Stimulated activated CD8-positive, alpha-beta memory T cell treated with anti-CD3 and anti-CD28 coated beads, Interleukin-15, amount 100 ng/mL, for 4 hours (primary cell): ENCODE results near the gene ABL2.
"Not testable (repeated sequence)": the region's sequence is repeated elsewhere in the genome, so short reads cannot be mapped to it uniquely, and the experiment has no call there.

Experiments
- DNase-seq, 2 donors: peaks; one replicate each; pipeline ENCODE4 v3.0.0-alpha.2; 2020; ENCODE audit warnings: low read depth in 2 of 2

Gene ABL2

DNA sequence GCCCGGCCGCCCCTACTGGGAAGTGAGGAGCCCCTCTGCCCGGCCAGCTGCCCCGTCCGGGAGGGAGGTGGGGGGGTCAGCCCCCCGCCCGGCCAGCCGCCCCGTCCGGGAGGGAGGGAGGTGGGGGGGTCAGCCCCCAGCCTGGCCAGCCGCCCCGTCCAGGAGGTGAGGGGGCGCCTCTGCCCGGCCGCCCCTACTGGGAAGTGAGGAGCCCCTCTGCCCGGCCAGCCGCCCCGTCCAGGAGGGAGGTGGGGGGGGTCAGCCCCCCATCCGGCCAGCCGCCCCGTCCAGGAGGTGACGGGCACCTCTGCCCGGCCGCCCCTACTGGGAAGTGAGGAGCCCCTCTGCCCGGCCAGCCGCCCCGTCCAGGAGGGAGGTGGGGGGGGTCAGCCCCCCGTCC is 93.8 kb downstream of the ABL2 start:
- DNase-seq: not testable (repeated sequence)

DNA sequence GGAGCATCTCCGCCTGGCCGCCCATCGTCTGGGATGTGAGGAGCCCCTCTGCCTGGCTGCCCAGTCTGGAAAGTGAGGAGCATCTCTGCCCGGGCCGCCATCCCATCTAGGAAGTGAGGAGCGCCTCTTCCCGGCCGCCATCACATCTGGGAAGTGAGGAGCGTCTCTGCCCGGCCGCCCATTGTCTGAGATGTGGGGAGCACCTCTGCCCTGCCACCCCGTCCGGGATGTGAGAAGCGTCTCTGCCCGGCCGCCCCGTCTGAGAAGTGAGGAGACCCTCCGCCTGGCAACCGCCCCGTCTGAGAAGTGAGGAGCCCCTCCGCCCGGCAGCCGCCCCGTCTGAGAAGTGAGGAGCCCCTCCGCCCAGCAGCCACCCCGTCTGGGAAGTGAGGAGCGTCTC is 94.3 kb downstream of the ABL2 start:
- not testable (repeated sequence) for DNase-seq

DNA sequence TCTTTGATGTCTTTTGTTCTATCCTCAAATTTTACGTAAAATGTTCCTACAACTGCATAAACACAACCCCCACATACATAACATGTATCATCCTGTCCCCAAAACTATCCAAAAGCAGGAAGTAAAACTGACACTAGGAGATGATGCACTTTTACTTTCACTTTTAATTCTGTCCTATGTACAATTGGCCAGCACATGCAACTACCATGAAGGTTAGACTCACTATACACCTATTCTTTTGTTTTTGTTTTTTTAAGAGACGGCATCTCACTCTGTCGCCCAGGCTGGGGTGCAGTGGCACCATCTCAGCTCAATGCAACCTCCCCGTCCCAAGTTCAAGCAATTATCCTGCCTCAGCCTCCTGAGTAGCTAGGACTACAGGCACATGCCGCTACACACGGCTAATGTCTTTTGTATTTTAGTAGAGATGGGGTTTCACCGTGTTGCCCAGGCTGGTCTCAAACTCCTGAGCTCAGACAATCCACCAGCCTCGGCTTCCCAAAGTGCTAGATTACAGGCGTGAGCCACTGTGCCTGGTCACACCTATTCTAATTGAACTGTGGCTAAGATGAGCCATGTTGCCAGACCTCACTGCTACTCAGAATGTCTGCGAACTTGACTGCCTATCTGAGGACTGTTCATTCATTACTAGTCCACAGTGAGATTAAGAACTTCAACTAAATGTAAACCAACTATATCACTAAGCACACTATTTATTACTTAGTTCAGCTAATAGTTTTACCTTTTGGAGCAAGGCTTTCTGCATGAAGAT is 99.6 kb downstream of the ABL2 start:
- DNase-seq: no peak

DNA sequence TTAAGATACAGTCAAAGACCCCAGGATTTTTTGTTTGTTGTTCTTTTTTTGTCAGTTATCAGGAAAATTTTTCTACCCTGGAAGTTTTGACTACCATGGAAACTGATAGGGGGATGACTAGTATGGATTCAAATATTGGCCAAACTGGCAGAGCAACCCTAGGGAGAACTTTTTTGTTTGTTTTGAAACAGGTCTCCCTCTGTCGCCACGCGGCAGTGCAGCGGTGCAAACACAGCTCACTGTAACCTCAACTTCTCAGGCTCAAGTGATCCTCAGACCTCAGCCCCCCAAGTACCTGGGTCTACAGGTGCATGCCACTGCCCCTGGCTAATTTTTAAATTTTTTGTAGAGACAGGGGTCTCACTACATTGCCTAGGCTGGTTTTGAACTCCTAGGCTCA is 101.0 kb downstream of the ABL2 start:
- no peak for DNase-seq

DNA sequence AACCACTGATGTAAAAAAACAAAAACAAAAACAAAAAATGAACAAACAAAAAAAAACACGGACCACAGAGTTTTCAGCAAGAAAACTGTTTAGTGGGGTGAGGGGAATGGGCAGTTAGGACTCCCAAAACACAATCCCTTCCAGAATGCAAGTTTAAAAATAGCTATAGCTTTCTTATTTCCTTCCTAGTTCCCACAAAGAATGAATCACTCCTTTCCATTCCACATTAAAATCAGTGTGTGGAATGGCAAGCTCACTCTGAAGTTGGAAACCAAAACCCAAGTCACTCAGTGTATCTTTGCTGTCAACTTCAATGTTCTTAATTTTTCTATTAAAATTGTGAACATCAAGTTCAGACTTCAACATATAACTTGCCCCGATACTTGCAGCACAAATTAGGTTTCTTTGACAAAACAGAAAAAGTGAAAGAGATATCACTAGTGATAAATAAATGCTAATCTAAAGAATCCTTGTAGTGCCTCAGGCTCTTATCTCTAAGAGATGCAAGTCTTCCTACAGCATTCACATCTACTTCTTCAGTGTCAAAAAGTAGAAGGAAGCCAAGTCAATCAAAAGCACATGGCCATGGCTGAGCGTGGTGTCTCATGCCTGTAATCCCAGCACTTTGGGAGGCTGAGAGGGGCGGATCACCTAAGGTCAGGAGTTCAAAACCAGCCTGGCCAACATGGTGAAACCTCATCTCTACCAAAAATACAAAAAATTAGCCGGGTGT is 102.1 kb downstream of the ABL2 start:
- no peak for DNase-seq

DNA sequence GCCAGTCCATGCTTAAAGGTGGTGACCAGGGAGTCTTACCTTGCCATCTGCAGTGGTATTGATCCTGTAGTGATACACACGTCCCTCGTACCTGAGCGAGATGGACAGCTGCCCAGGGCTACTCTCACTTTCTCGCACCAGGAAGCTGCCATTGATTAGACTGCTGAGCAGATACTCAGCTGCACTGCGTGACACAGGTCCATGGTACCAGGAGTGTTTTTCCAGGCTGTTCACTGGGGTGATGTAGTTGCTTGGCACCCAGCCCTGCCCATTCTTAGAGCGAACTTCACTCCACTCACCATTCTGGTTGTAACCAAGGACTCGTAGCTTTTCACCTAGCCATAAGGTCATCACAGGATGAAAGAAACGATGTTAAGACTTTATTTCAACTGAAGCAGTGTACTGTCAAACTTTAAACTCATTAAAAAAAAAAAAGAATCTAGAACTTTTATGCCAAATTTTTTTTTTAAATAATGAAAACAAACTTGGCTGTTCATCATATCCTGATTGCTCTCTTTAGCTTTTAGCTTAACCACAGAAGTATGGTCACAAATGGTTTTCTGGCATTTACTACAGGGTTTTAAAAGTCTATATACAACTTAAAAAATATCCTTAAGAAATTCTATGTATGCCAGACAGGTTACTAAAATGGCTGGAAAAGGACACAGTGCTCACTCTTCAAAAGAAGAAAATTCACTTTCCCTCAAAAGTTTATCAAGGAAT is 103.0 kb downstream of the ABL2 start:
- DNase-seq: no peak

DNA sequence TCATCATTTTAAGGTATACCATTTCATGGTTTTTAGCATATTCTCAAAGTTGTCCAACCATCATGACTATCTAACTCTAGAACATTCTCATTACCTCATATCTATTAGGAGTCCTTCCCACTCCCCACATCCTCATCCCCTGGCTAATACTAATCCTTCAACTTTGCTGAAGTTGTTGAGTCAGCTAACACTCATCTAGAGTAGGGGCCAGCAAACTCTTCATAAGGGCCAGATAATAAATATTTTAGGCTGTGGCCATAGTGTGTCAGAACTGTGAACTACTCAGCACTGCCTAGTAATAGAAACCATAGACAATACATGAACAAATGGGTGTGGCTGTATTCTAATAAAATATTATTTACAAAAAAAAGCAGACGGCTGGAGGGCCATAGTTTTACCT is 104.6 kb downstream of the ABL2 start:
- DNase-seq: no peak

DNA sequence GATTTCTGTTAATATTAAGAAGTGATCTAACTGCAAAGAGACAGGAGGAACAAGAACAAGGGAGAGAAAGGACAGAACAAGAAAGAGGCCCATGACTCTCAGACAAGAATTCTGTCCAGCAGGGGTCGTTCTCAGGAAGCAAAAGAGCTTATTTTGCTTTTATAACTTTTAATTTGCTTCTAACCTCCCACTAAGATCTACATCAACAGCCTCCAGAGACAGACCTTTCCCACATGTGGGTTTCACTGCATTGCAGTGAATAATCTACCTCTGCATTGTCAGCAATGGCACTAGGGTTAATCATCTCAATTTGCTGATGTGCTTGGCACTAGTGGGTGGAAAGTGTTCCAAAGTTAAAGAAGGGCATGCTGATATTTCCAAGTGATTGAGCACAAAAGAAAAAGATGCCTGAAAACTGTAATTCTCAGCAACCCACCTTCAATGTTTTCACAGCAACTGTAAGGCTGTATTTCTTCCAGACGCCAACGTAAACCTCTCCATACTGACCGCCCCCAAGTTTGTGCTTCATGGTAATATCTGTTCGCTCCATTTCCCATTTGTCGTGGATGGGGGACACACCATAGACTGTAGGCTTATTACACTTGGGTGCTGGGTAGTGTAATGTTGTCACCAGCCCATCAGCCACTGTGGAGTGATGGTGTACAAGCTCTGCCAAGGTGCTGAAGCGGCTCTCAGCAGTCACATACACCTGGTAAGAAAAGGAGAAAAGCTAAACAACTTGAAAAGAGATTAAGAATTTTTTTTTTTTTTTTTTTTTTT is 108.1 kb downstream of the ABL2 start:
- no peak for DNase-seq

DNA sequence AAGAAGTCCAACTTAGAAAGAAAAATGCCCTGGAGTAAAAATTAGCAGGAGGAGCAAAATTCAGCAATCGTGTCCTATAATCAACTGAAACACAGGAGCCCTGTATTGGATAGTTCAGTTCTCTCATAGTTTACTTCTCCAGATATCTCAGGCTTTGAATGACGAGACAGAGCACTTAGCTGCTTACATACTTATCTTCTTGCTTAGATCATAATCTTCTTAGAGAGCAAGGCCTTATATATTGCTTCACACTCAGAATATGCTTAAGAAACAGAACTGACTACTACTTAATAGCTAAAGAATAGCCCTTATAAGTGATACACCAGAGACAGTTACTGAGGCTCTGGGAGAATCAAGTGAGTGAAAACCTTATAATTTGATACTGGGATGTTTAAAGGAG is 108.7 kb downstream of the ABL2 start:
- no peak for DNase-seq

DNA sequence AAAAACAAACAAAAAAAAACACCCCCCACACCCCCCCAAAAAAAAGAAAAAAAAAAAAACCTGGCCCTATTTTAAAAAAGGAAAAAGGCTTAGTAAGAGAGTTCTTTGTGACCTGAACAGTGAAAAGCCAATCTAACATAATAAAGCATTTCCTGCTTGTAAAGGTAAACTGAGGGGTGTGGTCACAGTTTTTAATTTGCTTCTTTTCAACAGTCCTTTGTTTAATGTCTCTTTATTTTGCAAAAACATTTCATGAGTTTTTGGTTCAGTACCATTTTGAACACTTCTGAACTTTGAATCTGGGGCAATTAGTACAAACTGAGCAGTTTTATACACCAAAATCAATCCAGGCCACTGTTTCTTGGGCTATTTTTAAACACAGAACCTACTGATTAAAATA is 110.0 kb downstream of the ABL2 start:
- no peak for DNase-seq

DNA sequence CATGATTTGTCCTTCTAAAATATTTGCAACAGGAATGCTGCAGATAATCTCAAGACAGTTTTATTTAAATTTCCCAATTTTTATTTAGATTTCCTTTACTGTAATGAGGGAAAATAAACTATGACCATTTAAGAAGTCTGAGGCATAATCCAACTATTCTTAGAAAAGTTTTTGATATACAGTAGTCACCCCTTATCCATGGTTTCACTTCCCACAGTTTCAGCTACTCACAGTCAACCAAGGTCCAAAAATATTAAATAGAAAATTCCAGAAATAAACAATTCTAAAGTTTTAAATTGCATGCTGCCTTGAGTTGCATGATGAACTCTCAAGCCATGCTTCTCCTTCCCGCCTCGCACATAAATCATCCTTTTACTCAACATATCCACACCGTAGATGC is 114.3 kb downstream of the ABL2 start:
- DNase-seq: no peak

DNA sequence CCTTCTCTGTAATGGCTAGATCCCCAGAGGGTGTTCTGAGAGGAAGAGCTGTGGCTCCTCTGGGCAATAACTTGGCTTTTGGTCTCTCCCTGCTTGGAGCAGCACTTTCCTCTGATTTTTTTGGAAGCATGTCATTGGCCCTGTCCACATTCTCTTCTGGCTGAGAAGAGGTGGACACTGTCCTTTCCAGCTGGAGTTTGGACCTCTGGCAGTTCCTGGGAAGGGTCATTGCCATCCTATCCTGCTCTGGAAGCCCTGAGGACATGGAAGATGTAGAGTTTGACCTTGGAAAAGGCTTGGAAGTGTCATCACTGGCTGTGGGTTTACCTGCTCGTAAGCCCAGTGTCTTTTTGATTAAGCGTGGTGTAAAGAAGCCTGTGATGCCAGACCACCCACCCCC is 120.8 kb downstream of the ABL2 start:
- DNase-seq: no peak

DNA sequence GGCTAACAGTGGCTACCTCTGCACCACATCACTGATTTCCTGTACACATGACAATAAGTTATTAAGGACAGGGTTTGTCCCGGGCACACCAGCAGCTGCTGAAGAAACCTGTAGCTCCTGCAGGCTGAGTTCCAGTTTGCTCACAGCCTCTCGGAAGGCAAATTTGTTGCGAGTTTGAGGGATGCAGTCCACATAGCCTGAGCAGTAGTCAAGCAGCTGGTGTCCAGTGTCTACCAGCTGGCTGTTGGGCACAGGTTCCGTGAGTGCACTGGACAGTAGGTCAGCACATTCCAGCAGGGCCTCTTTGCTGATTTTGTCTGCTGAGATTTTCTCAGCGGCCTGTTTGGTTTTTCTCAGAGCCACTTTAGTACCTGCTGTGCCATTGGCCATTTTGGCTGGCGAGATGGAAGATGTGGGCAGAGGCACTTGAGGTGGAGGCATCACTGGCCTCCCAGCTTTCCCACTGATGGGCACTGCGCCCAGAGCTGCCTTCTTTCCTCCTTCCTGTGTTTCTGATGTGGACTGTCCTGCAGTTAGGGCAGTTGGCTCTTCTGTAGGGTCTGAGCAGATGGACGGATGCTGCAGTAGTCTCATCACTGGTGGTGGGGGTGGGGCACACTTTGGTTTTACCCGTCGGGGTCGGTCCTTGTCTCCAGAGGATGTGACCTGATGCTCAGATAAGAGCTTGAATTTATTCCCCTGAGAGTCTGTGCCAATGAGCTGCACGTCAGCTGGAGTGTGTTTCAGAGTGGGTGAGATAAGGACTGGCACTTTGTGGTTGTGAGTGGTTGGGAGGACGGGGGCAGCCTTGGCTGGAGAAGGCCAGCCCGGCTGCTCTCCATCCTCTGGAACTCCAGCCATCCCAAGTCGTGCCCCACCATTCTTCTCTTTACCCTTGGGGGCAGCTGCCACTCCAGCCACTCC is 121.5 kb downstream of the ABL2 start:
- no peak for DNase-seq

DNA sequence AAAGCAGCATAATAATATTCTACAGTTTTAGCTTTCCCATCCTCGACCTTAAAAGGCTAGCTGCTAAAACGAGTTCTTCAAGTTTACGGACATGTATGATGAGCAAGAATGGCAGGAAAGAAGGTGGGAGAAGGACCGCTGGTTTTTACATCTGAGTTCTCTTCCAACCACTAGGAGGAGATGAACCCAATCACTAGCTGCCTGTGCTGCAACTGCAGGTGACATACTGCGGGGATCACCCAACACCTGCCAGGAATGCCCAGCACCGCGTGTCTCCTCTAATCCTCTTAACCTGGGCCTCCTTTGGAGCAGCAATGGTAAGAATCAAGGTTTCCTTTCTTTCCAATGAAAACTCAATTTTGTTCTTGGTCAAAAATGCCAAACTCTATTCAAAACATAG is 124.1 kb downstream of the ABL2 start:
- DNase-seq: no peak

DNA sequence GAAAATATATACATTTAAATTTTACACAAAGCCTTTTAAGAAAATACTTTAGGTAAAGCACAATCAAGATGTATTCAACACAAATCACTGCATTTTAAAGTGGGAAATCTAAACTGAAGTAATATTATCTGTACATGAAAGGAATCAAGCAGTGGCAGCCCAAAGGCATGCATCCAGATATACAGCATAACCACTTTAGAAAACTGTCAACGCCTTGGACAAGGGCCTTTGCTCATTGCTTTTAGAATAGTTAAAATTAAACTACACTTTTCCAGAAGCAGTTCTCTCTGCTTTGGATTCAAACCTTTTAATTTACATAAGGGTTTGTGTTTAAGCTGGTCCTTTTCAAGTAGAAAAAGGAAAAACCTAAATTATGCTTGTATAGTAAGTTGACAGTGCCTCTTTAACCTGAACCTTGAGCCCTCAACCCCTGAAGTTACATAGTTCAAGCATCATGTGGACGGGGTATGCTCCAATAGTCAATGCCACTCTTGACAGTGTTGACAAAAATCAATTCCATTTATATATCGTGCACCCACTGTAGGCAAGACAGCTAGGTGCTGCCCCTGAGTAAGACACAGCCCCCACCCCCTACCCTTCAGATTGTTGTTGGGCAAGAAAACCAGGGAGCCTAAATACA is 124.7 kb downstream of the ABL2 start:
- no peak for DNase-seq

DNA sequence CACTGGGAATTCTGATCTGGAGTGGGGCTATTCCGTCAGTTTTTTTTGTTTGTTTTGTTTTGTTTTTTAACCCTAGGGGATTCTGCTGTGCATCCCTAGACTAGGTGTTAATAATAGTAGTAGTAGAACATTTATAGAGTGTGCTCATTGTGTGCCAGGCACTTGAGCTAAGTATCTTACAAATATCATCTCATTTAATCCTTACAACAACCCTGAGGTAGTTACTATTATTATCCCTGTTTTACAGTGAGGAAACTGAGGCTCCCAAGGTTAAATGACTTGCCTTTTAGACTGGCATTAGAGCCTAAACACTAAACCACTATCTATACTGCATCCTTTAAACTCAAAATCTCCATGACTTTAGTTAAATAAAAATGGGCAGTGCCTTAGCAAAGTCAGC is 125.5 kb downstream of the ABL2 start:
- DNase-seq: no peak

DNA sequence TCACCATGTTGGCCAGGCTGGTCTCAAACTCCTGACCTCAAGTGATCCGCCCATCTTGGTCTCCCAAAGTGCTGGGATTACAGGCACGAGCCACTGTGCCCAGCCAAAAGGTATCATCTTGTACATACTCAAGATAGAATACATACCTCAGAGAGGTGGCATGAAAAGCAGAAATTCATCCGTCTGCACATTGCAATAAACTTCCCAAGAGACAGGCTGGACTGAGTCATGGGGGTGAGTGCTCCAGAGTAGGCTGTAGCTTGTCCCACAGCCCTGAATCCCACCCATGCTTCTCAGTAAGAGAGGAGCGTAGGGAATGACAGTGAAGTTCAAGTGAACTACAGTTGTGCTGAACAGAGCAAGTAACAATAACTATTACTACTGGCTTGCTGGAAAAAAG is 127.9 kb downstream of the ABL2 start:
- DNase-seq: no peak

DNA sequence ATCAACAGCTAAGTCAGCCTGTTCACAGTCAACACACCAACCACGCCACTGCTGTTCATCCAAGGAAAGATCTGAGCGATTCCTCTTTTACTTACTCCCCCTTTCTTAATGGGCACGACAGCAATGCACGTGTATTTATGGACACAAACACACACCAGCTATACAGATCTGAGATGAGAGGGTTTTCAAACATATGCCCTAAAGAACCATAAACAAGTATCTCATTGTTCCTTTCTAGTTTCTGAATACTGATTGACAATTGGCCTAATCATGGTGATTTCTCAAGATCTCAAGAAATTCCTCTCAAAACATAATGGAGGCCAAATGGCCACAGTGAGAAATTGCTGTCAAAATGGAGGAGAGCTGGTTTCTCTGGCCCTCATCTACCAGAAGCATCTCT is 129.6 kb downstream of the ABL2 start:
- no peak for DNase-seq

DNA sequence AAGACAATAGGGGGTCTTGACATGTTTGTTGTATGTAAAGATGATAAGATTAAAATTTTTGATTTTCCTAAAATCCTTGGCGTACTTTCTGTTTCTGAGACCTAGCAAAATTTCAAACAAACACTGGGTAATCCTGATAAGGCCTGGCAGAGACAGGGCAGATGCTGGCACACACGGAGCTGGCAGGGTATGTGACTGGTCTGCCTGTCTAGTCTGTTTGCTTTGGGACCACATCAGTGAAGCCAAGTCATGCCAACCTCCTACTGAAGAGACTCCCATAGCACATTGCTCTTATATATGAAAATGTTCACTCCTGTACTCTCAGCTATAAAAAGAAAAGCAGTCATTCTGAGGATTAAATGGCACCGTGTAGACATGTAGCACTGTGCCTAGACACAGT is 133.6 kb downstream of the ABL2 start:
- DNase-seq: no peak

DNA sequence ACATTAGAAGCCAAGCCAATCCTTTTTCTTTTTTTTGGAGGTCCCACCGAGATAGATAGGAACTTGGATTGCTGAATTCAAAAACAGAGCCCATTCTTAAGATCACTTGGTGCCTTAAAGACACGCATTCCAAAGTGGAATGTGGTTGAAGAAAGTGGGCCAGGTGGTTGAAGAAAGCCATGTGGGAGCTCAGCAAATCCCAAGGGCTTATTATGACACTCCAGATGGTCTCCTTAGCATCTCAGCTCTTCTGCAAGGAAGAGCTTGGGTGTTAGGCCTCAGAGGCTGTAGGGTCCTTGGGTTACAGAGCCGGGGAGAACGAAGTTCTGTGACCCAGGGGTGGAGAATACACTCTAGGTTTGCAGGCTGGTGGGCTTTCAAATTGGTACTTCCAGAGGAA is 134.1 kb downstream of the ABL2 start:
- DNase-seq: no peak

DNA sequence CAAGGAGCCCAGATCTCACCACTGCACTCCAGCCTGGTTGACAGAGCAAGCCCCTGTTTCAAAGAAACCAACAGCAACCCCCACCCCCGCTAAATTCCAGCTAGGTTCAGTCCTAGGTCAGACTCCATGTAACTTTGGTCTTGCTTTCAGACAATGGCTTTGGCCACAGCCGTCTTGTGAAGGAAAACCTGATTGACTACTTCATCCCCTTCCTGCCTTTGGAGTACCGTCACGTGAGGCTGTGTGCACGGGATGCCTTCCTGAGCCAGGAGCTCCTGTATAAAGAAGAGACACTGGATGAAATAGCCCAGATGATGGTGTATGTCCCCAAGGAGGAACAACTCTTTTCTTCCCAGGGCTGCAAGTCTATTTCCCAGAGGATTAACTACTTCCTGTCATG is 134.7 kb downstream of the ABL2 start:
- DNase-seq: no peak
